DMS153 treated with DMSO at 0.1 percent for 48 hours (cell line): Measurements from ENCODE around the gene MAML2.

Source experiments
- DNase-seq: peaks from one replicate; lab custom pipeline; 2025; ENCODE audit not compliant: unreplicated experiment; lab: John Stamatoyannopoulos, UW

MAML2 gene

DNA sequence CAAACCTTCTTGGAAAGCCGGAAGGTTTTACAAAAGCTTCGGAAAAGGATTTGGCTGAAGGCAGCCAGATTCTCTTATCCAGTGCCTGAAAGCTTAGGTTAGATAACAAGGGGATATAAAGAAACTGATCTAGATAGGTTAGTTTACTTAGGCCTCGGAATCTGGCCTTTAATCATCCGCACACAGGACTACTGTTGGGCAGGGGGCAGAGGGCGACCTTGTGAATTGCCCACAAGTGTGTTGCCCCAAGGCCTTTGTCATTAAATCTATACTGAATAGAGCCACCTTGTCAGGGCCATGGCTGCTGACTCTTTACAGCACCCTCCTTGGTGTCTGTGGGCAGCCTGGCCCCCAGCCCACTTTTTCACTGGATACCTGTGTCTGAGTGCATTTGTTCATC is 409.4 kb downstream of the MAML2 start:
- DNase-seq = no peak

DNA sequence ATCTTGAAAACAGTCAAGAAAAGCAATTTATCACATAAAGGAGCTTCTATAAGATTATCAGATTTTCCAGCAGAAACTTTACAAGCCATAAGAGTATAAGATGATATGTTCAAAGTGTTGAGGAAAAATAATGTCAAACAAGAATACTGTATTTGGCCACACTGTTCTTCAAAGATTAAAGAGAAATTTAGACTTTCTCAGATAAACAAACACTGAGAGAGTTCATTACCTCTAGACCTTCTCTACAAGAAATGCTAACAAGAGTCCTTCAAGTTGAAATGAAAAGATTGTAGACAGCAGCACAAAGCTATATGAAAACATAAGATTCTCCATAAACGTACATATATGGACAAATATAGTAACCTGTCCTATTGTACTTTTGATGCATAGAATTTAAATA is 411.1 kb downstream of the MAML2 start:
- no peak for DNase-seq

GRCh38 chr11:95930948-95931347 is 412.0 kb downstream of the MAML2 start:
- no peak for DNase-seq

DNA sequence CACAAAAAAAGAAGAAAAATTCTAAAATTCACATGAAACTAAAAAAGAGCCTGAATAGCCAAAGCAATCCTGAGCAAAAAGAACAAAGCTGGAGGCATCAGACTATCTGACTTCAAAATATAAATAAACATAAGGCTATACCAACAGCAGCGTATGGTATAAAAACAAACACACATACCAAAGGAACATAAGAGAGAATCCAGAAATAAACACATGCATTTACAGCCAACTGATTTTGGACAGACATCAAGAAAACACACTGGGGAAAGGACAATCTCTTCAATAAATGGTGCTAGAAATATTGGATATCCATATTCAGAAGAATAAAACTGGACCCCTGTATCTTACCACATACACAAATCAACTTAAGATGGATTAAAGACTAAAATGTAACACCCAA is 416.3 kb downstream of the MAML2 start:
- no peak for DNase-seq
